ENCODE results near the gene ST7.

DNA sequence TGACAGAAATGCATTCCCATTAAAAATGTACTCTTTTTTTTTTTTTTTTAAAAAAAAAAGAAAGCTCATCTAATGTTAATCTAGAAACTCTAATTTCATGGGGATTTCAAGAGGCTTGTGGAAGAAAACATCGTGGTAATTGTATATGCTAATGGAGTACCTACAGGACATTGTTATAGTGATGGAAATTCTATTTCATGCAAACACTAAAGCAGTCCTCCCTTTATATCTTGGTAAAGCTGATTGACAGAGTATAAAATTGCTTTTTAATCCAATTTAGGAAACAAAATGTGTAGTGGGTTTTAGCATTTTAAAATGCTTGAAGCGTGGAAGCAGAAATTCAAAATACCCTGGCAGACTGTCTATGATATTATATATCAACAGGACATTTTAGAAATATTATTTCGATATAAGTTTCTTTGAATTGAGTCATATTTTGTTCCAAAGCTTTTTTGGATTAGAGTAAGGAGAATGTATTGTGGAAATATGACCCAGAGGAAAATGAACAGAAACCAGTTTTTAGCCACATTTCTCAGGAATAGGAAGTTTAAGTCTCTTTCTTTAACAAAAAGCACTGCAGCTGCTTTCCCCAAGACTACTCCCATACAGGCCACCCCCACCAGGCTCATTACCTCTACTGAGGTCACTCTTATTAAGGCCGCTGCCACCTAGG, 247.6 kb downstream of the ST7 start:
- no peak for TF ChIP-seq CTCF (IDR thresholded peaks at IDR 0.05; ENCODE audit: poor library complexity, severe bottlenecking)
- no peak for TF ChIP-seq POLR2AphosphoS5 (IDR thresholded peaks at IDR 0.05)
- TF ChIP-seq MXI1 (conservative IDR thresholded peaks at IDR 0.05; ENCODE audit: poor library complexity, severe bottlenecking): no peak
- TF ChIP-seq RAD21 (conservative IDR thresholded peaks at IDR 0.05): no peak
- TF ChIP-seq EZH2 (IDR thresholded peaks at IDR 0.05; ENCODE audit: borderline replicate concordance, insufficient read depth, low read length, poor library complexity, severe bottlenecking): no peak
- TF ChIP-seq, protein P1, sequence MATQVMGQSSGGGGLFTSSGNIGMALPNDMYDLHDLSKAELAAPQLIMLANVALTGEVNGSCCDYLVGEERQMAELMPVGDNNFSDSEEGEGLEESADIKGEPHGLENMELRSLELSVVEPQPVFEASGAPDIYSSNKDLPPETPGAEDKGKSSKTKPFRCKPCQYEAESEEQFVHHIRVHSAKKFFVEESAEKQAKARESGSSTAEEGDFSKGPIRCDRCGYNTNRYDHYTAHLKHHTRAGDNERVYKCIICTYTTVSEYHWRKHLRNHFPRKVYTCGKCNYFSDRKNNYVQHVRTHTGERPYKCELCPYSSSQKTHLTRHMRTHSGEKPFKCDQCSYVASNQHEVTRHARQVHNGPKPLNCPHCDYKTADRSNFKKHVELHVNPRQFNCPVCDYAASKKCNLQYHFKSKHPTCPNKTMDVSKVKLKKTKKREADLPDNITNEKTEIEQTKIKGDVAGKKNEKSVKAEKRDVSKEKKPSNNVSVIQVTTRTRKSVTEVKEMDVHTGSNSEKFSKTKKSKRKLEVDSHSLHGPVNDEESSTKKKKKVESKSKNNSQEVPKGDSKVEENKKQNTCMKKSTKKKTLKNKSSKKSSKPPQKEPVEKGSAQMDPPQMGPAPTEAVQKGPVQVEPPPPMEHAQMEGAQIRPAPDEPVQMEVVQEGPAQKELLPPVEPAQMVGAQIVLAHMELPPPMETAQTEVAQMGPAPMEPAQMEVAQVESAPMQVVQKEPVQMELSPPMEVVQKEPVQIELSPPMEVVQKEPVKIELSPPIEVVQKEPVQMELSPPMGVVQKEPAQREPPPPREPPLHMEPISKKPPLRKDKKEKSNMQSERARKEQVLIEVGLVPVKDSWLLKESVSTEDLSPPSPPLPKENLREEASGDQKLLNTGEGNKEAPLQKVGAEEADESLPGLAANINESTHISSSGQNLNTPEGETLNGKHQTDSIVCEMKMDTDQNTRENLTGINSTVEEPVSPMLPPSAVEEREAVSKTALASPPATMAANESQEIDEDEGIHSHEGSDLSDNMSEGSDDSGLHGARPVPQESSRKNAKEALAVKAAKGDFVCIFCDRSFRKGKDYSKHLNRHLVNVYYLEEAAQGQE (IDR thresholded peaks at IDR 0.05; ENCODE audit: borderline replicate concordance): no peak
